ENCODE measurements around the gene RUNDC1.
A peak's percentile ranks its signal among the peaks of the same experiment; 100 is the strongest.

RUNDC1 gene

DNA sequence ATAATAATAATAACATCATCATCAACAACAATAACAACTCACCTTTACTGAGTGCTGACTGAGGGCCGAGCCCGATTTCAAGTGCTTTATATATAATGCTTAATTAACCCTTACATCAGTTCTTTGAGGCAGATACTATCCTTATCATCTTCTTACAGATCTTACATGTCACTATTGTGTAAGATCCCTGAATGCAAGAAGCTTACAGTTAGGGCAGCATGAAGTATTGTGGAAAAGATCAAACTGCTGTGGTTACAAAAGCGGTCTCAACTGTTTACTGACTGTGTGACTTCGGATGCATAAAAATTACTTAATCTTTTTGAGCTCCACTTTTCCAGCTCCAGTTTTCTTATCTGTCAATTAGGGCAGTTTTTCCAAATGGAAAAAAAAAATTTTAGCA, 38.6 kb downstream of the RUNDC1 start:
- no peak for DNase-seq (ENCODE audit: low read depth in 2 of 2)

DNA sequence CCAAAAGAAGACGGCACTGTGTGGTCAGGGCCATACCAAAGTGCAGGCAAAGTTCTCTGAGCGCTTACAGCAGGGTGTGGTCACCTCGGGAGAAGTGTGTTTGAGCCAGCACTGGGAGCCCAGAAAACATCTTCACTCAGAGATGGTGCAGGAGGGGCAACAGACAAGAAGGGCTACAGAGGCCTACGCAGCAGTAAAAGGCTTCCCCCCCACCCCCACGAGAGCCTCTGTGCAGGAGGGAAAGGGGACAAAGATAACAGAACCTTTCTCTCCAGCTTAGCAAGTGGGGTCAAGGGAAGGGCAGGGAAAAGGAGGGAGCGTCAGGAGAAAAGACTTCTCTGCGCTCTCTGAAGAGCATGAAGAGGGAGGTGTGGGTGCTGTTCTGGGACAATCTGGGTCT, 39.1 kb downstream of the RUNDC1 start:
- DNase-seq (ENCODE audit: low read depth in 2 of 2) = no peak

DNA sequence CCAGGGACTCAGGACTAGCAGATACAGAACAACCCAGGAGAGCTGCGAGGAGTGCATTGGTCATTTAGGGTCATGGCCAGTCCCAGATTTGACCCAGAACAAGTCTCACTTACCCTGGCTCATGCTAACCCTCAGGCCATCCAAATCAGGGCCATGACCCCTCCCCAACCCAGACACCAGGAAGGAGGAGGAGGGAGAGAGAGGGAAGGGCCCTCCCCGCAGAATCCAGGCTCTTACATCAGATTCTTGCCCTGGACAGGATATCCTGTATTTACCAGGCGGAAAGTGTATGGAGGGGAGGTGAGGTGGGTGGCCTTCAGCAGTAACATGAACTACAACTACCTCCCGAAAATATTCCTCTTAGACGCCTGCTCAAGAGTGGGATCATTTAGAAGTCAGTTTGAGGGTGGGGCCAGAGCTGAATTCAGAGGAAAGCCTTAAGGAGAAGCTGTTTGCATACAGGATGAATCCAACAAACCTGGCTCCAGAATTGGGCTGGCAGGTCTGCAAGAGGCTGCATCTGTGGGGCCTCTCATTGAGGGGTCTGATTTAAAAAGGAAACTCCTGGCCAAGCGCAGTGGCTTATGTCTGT, 39.8 kb downstream of the RUNDC1 start:
- DNase-seq (ENCODE audit: low read depth in 2 of 2) = no peak

DNA sequence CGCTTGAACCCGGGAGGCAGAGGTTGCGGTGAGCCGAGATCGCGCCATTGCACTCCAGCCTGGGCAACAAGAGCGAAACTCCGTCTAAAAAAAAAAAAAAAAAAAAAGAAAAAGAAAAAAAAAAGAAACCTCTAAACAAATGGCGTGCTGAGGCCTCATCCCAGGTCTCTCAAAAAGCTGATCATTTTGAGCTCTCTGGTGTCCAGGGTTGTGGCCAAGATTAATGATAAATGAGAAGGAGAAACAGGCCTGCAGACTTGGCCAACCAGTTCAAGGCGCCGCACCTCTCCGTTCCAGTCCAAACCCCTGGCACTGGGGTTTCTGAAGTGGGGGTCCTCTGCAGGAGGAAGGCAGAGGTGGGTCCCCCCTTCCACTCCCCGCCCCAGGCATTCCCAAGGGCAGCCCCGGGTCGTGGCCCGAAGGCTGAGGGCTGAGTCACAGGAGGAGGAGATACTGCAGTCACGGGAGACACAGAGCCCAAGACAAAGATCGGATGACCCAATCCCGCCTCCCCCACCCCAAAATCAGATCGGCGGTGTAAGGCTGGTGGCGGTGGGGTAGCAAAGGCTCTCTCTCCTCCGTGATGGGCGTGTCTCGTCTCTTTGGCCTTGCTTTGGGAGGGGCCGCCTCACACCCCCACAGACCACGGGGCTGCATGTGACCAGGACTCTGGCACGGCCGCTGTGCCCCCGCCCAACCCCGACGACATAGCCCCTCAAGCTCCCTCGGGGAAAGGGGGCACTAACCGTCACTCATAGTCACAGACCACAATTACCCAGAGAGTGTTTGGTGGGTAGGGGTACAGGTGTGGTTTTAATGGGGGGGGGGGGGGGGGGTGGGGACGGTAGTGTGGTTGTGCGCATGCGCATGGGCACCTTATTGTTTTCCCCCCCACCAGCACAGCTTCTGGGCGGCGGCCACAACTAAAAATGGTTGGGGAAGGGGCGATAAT, 40.7 kb downstream of the RUNDC1 start:
- DNase-seq (ENCODE audit: low read depth in 2 of 2) = no peak

DNA sequence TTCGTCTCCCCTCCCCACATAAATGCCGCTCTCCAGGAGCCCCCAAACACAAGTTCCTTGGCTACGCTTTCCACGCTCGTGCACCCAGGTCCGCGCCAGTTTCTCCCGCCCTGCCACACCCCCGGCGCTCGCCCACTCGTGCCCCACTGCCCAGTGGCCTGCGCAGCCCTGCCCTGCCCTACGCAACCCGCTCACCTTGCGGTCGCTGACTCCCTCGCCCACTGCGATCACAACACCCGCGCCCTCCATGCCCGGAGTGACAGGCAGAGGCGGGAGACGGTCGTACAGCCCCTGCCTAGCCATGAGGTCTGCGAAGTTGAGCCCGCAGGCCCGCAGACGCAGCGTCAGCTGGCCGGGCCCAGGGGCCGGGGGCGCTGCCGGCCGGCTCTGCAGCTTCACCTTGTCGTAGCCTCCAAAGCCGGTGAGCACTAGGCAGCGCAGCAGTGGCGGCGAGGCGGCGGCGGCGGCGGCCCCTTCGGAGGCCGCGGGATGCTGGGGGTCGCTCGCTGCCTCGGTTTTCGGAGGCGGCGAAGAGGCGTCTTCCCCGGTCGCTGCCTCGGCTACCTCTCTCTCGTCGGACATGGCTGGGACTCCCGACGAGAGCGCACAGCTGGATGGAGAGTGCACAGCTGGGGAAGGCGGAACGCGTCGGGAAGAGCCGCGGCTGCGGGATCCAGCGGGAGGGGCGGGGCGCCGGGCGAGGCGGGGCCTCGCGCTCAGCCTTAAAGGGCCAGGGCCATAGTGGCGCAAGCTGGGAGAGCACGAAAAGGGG, 41.6 kb downstream of the RUNDC1 start, which contains the start of gene VAT1:
VAT1 (minus strand) TSS at position 645 of the 772 bp plus-strand sequence; CDS start at position 582, 63 bp downstream.
- DNase-seq (ENCODE audit: low read depth in 2 of 2) = peak; percentile 49 to 52

DNA sequence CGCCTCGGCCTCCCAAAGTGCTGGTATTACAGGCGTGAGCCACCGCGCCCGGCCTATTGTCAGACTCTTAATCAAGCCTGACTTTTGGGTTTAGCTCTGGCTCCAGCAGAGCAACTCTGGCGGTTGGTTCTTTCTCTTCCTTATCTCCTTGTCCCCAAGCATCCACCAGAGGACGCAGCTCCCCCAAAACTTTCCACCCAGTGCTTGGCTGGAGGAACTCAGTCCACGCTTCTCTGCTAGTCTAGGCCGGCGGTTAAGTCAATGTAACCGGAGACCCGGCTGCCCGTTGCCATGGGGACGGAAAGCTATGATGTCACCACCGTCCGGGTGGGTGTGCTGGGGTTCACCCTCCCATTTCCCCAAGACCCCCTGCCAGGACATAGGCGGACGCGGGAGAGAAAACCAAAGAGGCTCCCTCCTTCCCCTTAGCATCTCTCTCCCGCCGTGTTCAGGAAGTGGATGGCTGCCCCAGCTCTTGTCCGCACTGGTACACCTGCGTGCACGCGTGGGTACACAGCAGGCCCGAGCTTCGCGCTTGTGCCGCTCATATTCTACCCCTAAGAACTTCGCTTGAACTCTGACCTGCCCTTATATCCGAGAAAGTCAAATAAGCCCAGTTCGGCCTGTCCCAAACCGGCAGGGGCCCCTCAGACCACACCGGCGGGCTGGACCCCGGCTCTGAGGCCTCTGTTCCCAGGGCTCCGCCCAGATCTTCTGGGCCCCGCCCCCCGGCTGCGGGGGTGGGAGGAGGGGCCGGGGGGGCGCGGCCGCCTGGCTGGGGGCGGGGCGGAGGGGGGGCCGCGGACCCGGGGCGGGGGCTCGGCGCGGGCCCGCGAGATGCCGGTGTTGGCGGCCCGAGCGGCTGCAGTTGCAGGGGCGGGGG, 44.3 kb downstream of the RUNDC1 start, which contains the start of gene RND2:
RND2 (plus strand) TSS at position 825 of the 883 bp plus-strand sequence. CDS start 117 bp downstream, outside the sequence.
- DNase-seq (ENCODE audit: low read depth in 2 of 2) = peak; percentile 54 to 68

DNA sequence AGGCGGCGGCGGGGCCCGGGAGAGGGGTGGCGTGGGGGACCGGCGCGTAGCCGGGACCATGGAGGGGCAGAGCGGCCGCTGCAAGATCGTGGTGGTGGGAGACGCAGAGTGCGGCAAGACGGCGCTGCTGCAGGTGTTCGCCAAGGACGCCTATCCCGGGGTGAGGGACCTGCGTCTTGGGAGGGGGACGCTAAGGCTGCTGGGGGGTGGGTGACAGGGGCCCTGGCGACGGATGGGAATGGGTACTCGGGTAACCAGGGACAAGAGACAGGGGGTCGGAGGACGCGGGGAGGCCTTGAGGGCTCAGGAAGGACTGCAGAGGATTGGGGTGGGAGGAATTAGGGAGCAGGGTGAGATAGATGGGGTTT, 44.9 kb downstream of the RUNDC1 start:
- DNase-seq (ENCODE audit: low read depth in 2 of 2) = no peak

DNA sequence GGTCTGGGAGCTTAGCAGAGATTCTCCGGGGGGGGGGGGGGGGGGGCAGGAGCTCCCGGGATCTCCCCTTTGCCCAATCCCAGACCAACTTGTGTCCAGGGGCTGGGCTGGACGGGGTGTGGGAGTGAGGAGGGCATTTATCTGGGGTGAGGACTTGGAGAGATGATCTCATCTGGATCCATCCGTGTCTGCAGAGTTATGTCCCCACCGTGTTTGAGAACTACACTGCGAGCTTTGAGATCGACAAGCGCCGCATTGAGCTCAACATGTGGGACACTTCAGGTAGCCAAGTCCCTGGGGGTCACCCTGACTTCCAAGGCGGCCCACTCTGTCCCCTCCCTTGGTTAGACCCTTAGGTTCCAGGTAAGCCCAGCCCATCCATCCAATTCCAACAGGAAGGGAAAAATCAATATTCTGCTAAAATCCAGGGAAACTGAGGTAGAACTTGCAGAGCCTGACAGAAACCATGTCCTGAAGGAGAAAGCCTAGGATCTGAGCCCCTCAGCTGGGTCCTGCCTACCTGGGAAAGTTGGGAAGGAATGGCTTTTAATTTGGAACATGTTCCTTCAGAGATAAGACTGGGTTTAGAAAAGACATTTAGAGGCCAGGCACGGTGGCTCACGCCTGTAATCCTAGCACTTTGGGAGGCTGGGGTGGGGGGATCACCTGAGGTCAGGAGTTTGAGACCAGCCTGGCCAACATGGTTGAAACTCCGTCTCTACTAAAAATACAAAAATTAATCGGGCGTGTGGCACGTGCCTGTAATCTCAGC, 45.6 kb downstream of the RUNDC1 start:
- no peak for DNase-seq (ENCODE audit: low read depth in 2 of 2)

DNA sequence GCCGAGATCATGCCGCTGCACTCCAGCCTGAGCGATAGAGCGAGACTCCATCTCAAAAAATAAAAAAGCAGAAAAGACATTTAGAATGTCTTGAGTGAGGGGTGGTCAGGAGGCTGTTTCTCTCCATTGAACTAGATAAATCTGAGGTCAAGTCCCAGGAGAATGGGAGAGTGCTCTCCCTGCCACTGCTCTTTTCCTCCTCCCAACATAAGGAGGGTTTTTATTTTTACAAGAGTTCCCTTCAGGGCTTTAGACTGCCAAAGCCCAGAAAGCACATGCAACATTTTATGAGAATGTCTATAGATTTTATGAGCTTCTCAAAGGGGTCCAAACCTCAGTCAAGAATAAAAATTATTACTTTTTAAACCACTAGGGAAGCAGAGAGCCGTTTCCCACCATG, 46.2 kb downstream of the RUNDC1 start:
- no peak for DNase-seq (ENCODE audit: low read depth in 2 of 2)

DNA sequence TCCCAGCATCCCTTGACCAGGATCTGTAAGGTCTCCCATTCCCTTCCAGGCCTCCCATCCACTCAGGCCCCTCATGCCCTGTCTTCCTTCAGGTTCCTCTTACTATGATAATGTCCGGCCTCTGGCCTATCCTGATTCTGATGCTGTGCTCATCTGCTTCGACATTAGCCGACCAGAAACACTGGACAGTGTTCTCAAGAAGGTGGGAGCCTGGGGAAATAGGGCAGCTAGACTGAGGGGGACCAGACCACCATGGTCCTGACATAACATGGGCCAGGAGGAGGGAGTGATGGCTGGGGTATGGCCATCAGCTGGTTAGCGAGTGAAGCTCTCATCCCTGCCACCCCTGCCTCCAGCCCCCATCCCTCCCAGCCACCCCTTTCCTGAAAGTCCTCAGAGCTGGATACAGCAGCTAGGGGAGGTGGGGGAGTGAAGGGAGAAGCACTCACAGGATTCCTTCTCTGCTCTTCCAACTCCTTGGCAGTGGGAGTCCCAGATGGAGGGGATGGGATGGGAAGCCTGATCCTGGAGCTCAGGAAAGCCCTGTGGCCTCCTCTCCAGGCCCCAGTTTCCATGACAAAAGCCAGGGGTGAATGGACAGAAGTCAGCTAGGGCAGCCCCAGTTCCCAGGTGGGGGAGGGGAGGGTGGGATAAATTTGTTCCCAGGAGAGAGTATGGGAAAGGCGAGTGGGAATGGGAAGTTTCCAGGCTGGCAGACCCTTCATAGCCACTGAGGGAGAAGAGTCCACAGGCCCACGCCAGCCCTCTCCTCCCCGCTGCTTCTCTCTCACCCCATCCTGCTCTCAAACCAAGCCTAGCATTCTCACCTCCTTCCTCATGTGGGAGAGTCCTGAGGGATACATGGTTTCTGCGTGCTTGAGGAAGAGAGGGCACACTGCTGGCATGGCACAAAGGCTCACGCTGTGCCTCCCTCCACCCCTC, 47.0 kb downstream of the RUNDC1 start:
- no peak for DNase-seq (ENCODE audit: low read depth in 2 of 2)

DNA sequence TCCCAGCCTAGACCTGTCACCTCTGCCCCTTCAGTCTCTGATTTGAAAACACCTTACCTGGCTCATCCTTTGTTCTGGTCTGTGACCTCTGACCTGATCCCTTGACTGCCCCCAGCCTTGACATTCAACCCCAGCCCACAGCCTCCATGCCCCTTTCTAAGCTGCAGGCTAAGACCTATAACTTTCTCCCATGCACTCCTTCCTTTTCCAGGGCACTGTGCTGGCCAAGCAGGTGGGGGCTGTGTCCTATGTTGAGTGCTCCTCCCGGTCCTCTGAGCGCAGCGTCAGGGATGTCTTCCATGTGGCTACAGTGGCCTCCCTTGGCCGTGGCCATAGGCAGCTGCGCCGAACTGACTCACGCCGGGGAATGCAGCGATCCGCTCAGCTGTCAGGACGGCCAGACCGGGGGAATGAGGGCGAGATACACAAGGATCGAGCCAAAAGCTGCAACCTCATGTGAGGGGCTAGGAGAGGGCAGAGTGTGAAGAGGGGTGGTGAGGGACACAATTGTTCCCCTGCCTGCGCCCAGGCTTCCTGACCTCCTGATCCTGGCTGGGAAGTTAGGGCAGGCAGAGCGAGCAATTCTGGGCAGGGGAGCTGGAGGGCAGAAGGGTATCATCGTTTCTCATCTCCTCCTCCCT, 48.0 kb downstream of the RUNDC1 start:
- DNase-seq (ENCODE audit: low read depth in 2 of 2) = no peak

DNA sequence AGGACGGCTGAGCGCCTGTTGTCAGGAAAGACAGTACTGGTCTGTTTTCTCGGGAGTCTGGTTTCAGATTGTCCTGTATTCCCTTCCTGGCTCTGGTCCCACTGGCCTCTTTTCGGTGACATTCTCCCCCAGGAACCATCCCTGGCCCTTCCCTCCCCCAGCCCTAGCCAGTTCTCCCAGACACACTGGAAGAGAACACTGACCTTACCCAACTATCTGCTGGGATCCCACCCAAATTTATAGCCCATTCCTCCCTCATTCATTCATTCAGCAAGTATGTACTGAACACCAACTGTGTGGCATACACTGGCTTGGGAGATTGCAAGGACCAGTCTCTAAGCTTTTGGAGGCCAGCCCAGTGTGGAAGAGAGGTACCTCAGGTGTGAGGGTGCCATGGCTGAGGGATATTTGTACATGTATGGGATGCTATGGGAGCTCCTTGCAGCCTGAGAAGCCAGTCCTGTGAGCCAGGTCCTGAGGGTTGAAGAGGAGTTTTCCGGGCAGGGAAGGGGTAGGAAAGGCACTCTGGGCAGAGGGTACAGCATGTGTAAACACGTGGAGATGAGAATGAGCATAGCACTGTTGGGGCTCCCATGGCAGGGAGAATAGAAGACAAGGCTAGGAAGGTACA, 49.9 kb downstream of the RUNDC1 start:
- no peak for DNase-seq (ENCODE audit: low read depth in 2 of 2)

DNA sequence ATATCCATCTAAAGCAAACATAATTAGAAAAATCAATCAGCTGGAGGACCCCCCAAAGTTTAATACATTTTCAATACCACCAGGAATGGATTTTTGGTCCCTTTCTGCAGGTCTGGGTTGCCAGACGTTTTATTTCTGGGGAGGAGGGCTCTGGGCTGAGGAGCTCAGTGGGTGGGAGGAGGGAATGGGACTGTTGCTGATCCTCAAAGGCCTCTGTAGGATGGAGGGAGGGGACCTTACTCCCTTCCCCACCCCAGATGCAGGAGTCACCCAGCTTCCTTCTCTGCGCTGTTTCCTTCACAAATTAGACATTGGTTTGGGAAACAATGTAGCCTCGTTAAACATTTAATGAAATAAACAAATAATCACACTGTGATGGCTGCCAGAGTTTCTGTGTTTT, 51.3 kb downstream of the RUNDC1 start:
- DNase-seq (ENCODE audit: low read depth in 2 of 2) = no peak

DNA sequence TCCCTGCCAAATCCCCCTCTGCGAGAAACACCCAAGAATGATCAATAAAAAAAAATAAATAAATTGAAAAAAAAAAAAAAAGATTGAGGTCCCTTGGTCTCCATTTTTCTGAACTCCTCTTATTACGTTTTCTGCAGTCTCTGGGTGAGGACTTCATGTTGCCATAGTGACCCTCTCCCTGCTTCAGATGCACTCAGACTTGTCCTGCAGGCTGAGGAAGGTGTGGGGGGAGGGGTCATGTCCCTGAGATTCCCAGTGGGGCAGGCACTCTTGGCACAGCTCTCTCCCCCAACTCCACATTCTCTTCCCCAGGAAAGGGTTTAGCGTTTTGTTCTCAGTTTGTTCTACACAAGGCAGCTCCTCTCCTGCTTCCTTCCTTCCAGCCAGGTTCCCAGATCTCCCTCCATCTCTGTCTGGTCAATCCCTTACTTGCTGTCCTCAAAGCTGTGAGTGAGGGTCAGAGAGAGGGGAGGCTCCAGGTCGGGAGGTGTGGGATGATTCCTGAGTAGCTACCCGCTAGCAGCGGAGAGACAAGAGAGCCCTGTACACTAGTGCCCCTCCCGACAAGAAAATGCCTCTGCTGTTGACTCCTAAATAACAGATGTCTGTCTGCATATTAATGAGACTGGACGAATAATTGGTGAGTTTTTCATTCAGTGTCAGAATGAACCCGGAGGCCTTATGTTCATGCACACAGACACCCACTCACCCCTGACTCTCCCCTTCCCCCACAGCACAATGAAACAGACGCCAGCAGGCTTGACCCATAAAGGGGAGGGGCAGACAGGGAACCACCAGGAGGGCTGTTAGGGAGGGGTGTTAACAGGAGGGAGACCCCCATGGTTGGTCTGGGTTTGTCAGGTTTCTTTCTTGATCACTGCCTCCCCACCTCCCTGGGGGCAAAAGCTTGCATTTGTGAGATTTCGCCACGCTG, 53.9 kb downstream of the RUNDC1 start:
- no peak for DNase-seq (ENCODE audit: low read depth in 2 of 2)

DNA sequence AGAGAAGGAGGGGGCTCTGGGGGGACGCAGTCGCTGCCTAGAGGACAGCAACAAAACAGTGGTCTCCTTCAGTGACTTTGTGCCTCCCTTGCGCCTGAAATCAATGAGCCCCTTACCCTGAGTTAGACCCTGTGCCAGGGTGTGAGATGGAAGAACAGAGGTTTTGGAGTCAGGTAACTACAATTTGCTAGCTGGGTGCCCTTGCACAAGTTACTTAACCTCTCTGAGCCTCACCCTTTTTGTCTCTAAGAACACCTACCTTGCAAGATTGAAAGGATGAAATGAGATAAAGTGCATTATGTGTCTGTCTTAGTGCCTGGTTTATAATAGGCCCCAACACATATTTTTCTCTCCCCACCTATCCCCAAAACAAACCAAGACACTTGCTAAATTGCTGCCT, 54.5 kb downstream of the RUNDC1 start:
- DNase-seq (ENCODE audit: low read depth in 2 of 2) = no peak

DNA sequence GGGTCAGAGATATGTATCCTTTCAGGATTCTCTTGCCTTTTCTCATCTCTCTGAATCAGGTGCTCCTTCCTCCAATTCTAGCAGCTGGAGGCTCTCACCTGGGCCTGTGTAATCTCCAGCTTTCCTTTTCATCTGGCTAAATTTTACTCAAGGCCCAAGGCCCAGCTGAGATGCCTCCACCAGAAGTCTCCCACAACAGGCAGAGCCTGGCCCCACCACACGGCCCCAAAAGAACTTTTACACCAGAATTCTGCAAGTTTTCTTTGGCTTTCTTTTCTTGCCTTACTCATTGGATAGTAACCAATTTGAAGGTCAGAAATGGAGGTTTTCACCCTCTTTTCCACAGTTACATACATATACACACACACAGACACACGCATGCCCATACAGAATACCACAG, 59.3 kb downstream of the RUNDC1 start:
- no peak for DNase-seq (ENCODE audit: low read depth in 2 of 2)

DNA sequence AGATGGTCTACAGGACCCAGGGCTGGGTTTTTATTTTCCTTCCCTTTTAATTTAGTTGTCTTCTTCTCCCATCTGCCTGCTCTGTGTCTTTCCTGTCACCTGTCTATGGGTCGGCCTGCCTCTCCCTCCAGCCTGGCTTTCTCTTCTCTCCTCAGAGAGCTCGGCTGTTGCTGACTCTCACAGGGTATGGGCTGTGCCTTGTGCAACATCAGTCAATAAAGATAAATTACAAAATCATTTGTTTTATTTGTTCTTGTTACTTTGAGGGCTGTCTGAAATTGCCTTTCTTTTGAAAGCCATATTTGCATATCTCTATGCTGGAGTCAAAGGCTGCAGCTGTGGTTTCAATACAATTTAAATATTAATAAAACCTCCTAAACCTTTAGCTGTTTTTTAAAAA, 60.3 kb downstream of the RUNDC1 start:
- DNase-seq (ENCODE audit: low read depth in 2 of 2) = no peak

Data from stimulated activated CD8-positive, alpha-beta memory T cell treated with anti-CD3 and anti-CD28 coated beads, Interleukin-2, amount 100 ng/mL, for 48 hours (primary cell).